Measurements from ENCODE around the gene AKIRIN2. TPM values are rescaled to one million over a fixed set of nuclear protein-coding genes. Genes with fewer than 3 reads are reported as not detected.

AKIRIN2 gene
- total RNA-seq, result 92.1 TPM

DNA sequence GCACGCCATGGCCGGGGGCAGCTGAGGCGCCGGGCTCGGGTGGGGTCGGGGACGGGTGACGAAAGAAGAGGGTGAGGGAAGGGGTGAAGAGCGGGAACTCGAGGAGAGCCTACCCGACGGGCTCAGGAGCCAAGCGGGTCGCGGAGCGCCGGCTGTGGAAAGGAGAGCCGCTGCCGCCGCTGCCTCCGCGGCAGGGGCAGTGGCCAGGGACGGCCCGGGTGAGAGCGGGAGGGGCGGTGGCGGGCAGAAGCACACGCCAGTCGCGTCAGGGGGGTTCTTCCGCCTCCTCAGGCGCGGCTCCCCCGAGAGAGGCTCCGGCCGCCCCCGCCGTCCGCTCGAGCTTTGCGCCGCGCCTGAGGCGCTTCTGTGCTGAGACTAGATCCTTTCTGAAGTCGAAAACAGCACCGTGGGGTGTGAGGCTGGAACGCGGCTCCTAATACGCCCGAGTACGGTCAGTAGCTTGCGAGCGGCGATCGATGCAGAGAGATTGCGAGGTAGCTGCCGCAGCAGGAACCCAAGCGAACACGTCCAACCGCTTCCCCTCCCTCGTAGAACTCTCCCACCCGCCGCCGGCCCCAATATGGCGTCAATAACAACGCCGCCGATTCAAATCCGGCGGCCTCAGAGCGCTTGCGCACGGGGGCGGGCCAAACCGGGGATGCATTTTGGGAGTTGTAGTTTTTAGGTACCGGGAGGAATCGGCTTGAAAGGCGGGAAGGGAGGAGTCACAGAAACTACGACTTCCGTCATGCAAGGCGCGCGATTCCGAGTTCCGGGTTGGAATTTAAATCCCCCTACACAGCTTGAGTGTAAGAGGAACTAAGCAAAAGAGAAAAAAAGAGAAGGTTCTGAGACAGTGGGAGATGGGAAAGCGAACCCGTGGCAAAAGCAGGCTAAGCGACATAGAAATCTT, at the start of gene AKIRIN2:
Gene AKIRIN2, minus strand, starts transcription at position 558 of the 913 bp plus-strand sequence. Its CDS starts 549 bp downstream, at position 9.
- Histone ChIP-seq H3K9me3 (ENCODE audit: low read depth, low read length) (no peaks in the 10 kb centered on the region), H3K4me1 (ENCODE audit: insufficient read depth, low read length) (peaks cover 30% of the 10 kb centered on the region), H3K4me3 (ENCODE audit: low read length) (peak within 1 kb of the TSS; percentile 99), H3K27me3 (ENCODE audit: insufficient read depth, low read length) (no peaks in the 10 kb centered on the region)

DNA sequence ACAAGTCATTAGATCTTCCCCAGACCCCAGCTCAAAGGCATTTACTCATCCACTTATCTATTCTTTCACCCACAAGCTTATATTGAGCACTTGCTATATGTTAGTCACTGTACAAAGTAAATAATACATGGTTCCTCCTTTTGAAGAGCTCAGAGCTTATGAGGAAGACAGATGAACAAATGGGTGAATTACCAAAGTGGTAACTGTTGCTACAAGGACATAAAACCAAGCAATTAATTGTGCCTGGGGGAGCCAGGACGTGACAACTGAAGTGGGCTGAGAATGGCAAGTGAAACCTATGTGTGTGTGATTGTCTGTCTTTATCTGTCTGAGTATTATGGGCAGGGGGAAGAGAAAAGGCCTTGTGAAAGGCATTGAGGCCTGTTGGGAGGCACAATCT, 45.6 kb upstream of the AKIRIN2 start:
- Histone ChIP-seq H3K27me3 (ENCODE audit: insufficient read depth, low read length) (no peaks in the 10 kb centered on the region), H3K4me3 (ENCODE audit: low read length) (no peak overlapping the region), H3K9me3 (ENCODE audit: low read depth, low read length) (no peaks in the 10 kb centered on the region), H3K4me1 (ENCODE audit: insufficient read depth, low read length) (peaks cover 22% of the 10 kb centered on the region)

DNA sequence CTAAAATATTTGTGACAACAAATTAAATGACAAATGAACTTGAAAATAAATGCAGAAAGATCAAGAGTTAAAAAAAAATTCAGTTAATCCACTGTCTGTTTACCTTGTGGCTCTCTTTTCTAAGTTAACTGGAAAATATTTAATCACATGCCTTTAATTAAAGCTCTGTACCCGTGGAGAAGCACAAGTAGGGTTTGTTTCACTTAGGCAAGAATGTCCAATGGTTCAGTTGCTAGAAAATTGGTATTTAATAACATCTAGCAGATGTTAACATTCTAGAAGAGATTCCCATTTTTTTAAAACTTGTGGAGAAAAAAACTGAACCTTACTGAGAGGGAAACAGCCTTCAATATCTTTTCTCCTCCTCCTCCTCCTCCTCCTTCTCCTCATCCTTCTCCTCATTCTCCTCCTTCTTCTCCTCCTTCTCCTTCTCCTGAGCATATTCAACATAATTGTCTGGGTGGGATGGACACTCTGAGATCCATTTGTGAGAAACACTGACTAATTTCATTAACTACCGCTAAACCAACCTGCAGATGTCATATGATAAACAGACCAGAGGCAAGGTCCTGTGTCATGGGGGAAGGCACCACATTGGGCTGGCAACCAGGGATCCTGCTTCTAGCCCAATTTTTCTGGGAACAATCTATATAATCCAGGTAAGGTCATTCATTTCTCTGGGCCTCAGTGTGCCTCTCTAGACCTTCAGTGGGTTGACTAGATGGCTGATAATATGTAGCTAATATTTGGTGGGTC, 44.1 kb upstream of the AKIRIN2 start:
- Histone ChIP-seq H3K27me3 (ENCODE audit: insufficient read depth, low read length) (no peaks in the 10 kb centered on the region), H3K4me3 (ENCODE audit: low read length) (no peak overlapping the region), H3K4me1 (ENCODE audit: insufficient read depth, low read length) (peaks cover 35% of the 10 kb centered on the region), H3K9me3 (ENCODE audit: low read depth, low read length) (no peaks in the 10 kb centered on the region)

DNA sequence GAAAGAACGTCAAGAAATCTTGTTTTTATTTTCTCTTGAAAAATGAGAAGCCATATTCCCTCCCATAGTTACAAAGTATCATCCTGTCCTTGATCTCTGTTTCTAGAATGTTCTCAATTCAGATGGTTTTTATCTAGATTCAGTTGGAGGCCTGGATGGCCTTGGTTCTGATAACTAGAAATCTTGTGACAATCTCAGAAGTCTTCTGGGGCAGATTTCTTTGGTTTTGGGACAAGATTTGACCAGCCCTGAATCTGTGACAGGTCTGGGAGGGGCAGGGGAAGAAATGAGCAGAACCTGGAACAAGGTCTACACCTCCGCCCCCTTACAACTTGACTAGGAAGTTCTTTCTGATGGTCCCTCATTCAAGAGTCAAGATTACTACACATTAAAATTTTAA, 41.4 kb upstream of the AKIRIN2 start:
- Histone ChIP-seq H3K9me3 (ENCODE audit: low read depth, low read length) (no peaks in the 10 kb centered on the region), H3K27me3 (ENCODE audit: insufficient read depth, low read length) (no peaks in the 10 kb centered on the region), H3K4me1 (ENCODE audit: insufficient read depth, low read length) (peaks cover 35% of the 10 kb centered on the region), H3K4me3 (ENCODE audit: low read length) (no peak overlapping the region)

DNA sequence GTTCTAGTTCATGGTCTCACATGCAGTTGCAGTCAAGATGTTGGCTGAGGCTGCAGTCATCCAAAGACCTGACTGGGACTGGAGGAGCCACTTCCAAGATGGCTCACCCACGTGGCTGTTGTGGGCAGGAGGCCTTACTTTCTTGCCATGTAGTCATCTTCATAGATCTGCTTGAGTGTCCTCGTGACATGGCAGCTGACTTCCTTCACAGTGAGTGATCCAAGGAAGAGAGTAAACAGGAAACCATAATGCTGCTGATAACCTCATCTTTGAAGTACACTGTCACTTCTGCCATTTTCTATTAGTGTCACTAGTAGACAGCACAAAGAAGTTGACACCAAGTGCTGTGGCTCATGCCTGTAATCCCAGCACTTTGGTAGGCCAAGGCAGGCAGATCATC, 40.1 kb upstream of the AKIRIN2 start:
- no peak overlapping the region for H3K4me3 ChIP-seq (ENCODE audit: low read length)
- H3K9me3 ChIP-seq (ENCODE audit: low read depth, low read length), result no peaks in the 10 kb centered on the region
- H3K4me1 ChIP-seq (ENCODE audit: insufficient read depth, low read length), result peaks cover 22% of the 10 kb centered on the region
- H3K27me3 ChIP-seq (ENCODE audit: insufficient read depth, low read length), result no peaks in the 10 kb centered on the region

DNA sequence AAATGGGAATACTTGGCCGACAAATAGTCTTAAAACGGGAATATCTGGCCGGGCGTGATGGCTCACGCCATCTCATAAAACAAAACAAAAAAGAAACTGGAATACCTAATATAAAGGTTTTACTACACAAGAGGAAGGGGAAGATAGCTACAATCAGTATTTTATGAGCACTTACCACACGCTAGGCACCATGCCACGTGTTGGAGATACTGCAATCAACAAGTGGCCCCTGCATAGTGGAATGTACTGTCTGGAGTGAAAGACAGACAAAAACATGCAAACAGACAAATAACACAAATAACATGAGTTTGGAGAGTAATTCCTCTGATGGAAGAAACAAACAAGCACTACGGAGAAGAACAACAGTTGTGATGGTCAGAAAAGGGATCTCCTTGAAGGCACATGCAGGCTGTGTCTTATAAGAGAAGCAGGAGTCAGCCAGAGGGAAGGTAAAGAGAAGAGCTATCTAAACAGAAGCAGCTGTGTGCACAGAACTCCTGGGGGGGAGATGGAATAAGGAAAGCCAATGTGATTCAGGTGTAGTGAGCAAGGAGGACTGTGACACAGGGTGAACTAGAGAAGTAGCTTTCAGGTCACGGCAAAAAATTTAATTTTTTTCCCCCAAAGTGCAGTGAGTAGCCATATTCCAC, 39.1 kb upstream of the AKIRIN2 start:
- Histone ChIP-seq H3K4me3 (ENCODE audit: low read length) (no peak overlapping the region), H3K4me1 (ENCODE audit: insufficient read depth, low read length) (peaks cover 21% of the 10 kb centered on the region)

DNA sequence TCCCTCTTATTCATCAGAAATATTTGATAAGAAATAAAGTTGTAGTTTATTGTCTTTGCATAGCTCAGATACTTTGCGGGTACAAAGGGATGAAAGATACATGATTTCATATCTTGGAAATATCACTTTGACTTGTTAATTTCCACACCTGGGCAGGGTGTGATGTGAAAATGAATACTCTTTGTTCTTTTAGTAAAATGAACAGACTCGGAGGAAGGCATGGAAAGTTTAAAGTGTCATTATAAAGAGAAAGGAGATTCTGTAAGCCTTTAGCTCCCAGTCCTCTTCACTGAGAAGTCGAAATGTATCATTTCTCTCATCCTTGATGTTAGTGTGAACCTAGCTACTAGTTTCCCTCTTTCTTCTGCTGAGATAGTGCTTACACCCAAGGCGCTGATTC, 36.7 kb upstream of the AKIRIN2 start:
- peaks cover 19% of the 10 kb centered on the region for H3K4me1 ChIP-seq (ENCODE audit: insufficient read depth, low read length)
- no peaks in the 10 kb centered on the region for H3K27me3 ChIP-seq (ENCODE audit: insufficient read depth, low read length)
- no peak overlapping the region for H3K4me3 ChIP-seq (ENCODE audit: low read length)
- H3K9me3 ChIP-seq (ENCODE audit: low read depth, low read length), result no peaks in the 10 kb centered on the region

More for the DNA sequence above, 39.1 kb upstream of the AKIRIN2 start:
- no peaks in the 10 kb centered on the region for H3K27me3 ChIP-seq (ENCODE audit: insufficient read depth, low read length)
- no peaks in the 10 kb centered on the region for H3K9me3 ChIP-seq (ENCODE audit: low read depth, low read length)

DNA sequence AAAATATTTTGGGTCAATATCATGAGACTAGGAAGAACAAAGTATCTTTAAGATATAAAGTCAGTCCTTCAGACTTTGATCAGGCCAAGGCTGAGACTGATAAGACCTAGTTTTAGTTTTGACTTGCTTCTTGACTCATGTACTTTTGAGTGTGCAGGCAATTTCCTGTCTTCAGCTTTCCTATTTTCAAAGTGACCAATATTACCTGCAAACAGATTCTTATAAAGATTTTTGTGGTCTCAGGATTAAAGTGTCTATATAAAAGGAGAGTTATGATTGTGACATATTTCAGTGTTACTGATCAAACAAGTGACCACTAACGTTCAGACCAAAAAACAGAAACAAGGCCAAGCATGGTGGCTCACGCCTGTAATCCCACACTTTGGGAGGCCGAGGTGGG, 36.0 kb upstream of the AKIRIN2 start:
- Histone ChIP-seq H3K4me3 (ENCODE audit: low read length) (no peak overlapping the region), H3K27me3 (ENCODE audit: insufficient read depth, low read length) (no peaks in the 10 kb centered on the region), H3K9me3 (ENCODE audit: low read depth, low read length) (no peaks in the 10 kb centered on the region), H3K4me1 (ENCODE audit: insufficient read depth, low read length) (peaks cover 18% of the 10 kb centered on the region)

DNA sequence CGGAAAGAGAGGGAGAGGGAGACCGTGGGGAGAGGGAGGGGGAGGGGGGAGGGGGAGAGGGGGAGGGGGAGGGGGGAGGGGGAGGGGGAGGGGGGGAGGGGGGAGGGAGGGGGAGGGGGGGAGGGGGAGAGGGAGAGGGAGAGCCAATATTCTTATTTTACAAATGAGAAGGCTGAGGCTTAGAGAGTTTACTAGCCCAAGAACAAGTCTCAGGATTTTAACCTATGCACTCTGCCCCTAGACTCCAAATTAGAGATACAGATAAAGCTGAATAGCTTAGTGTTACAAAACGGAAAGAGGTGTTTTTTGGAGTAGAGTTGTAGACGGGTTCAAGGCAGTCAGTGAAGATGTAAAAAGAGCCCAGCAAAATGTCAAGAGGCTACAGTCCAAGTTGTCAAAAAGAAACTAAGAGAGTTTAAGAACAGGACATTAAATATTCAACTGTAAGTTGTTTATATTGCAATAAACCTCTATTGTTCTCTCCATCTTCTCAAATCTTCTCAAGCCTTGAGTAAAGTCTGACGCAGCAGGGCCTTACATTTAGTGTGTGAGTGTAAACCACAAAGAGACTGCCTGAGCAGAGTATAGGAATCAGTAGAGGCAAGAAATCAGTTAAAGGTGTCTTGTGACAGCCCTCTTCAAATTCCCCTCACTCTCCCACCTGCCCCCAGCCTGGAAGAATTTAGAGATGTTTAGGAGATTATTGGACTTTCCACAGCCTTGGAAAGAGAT, 34.9 kb upstream of the AKIRIN2 start:
- H3K9me3 ChIP-seq (ENCODE audit: low read depth, low read length), result no peaks in the 10 kb centered on the region
- no peak overlapping the region for H3K4me3 ChIP-seq (ENCODE audit: low read length)
- no peaks in the 10 kb centered on the region for H3K27me3 ChIP-seq (ENCODE audit: insufficient read depth, low read length)
- H3K4me1 ChIP-seq (ENCODE audit: insufficient read depth, low read length), result peaks cover 20% of the 10 kb centered on the region

DNA sequence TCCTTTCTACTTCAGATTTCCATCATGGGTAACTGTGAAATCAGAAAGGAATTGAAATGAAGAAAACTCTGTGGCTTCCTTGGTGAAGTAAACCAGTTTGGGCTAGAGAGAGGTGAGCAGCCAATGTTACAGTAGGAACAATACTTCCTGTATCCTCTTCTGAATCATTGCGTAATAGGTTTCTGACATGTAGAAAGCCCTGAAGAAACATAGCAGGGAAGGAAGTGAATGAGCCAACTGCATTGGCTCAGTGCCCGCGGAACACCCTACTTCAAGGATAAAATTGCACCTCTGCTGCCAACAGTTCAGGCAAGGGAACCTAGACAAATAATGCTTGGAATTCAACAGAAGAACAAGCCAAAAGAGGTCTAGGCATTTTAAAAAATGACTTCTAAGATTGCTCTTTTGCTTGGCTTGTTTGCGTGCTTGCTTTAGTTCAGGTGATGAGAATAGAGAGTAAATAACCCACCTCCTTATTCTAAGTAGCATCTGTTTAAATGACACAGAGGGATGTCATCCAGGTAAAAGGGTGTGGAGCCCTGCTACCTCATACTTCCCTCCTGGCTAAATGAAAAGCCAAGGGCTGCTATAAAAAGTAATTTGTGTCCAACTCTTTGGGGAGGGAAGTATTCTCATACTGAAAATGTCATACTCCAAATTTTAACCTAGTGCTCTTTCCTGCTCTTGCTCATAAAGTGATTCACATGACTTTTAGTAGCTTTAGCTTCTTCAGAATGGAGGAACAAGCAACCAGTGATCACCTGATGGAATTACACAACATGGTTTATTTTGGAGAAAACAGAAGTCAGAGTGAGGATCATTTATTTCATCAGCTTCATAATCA, 30.0 kb upstream of the AKIRIN2 start:
- no peaks in the 10 kb centered on the region for H3K9me3 ChIP-seq (ENCODE audit: low read depth, low read length)
- H3K27me3 ChIP-seq (ENCODE audit: insufficient read depth, low read length), result no peaks in the 10 kb centered on the region
- peaks cover 48% of the 10 kb centered on the region for H3K4me1 ChIP-seq (ENCODE audit: insufficient read depth, low read length)
- H3K4me3 ChIP-seq (ENCODE audit: low read length), result no peak overlapping the region

DNA sequence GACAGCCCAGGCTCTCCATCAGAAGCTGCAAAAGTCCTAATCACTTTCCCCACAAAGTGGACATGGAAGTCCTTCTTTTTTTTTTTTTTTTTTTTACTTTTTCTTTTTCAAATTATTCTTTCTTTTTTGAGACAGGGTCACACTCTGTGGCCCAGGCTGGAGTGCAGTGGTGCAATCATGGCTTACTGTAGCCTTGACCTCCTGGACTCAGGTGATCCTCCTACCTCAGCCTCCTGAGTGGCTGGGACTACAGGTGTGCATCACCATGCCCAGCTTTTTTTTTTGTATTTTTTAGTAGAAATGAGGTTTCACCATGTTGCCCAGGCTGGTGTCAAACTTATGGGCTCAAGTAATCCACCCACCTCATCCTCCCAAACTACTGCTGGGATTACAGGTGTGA, 29.0 kb upstream of the AKIRIN2 start:
- no peaks in the 10 kb centered on the region for H3K9me3 ChIP-seq (ENCODE audit: low read depth, low read length)
- peaks cover 49% of the 10 kb centered on the region for H3K4me1 ChIP-seq (ENCODE audit: insufficient read depth, low read length)
- H3K4me3 ChIP-seq (ENCODE audit: low read length), result no peak overlapping the region
- no peaks in the 10 kb centered on the region for H3K27me3 ChIP-seq (ENCODE audit: insufficient read depth, low read length)

DNA sequence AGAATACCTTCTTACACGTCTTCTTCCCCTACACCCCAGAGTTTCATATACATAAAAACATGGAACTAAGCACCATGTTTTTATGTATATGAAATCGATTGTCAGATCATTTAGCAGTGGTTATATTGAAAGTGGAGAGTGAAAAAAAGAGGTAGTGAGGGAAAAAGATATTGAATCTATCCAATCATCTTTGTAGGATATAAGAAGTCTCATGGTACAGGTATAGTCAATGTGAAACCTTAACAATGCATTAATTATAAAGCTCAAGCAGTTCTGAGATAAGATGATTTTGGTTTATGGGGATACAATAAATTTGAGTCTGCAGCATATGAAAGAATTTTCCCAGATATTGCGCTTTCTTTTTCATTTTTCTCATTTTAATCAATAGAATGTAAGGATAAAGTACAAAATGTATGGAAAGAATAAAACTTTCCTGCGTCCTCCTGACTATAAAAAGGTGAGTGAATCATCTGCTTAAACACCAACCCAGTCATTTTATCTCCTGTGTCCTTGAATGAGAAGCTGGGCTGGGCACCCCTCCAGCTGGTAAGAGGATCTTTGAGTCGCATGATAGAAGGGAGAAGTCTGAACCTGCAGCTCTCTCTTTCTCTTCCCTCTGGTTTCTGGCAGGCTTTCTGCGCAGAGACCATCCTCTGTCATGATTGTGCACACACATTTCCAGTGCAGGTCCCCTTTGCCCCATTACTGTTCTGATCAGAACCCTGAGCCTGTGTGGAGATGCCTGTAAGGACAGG, 28.1 kb upstream of the AKIRIN2 start:
- Histone ChIP-seq H3K4me3 (ENCODE audit: low read length) (no peak overlapping the region), H3K27me3 (ENCODE audit: insufficient read depth, low read length) (no peaks in the 10 kb centered on the region), H3K9me3 (ENCODE audit: low read depth, low read length) (no peaks in the 10 kb centered on the region), H3K4me1 (ENCODE audit: insufficient read depth, low read length) (peaks cover 58% of the 10 kb centered on the region)

DNA sequence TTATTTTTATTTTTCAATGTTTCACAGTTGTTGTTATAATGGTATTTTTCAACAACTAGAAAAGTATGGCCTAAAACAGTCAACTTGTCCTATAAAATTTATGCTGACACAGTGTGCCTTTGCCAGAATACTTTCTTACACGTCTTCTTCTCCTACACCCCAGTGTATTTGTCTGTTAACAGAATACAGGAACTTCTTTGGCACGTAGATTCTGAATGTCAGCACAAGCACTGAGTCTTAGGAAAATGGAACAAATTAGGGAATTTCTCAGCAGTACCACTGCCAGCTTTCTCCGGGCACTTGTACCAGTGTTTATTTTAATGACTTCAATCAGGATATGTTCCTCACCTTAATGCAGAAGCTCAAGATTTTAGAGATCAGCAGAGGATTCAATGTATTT, 26.7 kb upstream of the AKIRIN2 start:
- Histone ChIP-seq H3K27me3 (ENCODE audit: insufficient read depth, low read length) (no peaks in the 10 kb centered on the region), H3K4me1 (ENCODE audit: insufficient read depth, low read length) (peaks cover 68% of the 10 kb centered on the region), H3K4me3 (ENCODE audit: low read length) (no peak overlapping the region), H3K9me3 (ENCODE audit: low read depth, low read length) (no peaks in the 10 kb centered on the region)

Data from mononuclear cell (primary cell).